Adrenal gland (tissue), 5 donors: ENCODE data around the gene PHF21A.

Source experiments
- CTCF ChIP-seq, 6 experiments: fragments of 450-650 bp in 4 of 6; fragments of 200-600 bp in 2 of 6; sonication (generic) in 1 of 6; IDR thresholded peaks; 1 replicate in 5 of 6; 2 replicates in 1 of 6; pipeline versions ENCODE4 v1.5.1 to v1.8.0; 2016 to 2021; ENCODE audit warnings: antibody characterized with exemption in 6 of 6, mild to moderate bottlenecking in 2 of 6, moderate library complexity in 1 of 6
- POLR2A ChIP-seq, 2 donors: fragments of 450-650 bp; IDR thresholded peaks; one replicate each; pipeline ENCODE4 v1.6.1; 2017; ENCODE audit warnings: antibody characterized with exemption in 2 of 2, mild to moderate bottlenecking in 2 of 2, moderate library complexity in 1 of 2
- donor health status: DM: no; HTN: no; CAD: no.

GRCh38 chr11:46160100-46160499, 38.8 kb upstream of the PHF21A start:
- TF ChIP-seq POLR2A (IDR thresholded peaks at IDR 0.05), result no peak
- TF ChIP-seq CTCF (IDR thresholded peaks at IDR 0.05), result no peak
